ENCODE data around the gene BTN3A1.

Gene BTN3A1

DNA sequence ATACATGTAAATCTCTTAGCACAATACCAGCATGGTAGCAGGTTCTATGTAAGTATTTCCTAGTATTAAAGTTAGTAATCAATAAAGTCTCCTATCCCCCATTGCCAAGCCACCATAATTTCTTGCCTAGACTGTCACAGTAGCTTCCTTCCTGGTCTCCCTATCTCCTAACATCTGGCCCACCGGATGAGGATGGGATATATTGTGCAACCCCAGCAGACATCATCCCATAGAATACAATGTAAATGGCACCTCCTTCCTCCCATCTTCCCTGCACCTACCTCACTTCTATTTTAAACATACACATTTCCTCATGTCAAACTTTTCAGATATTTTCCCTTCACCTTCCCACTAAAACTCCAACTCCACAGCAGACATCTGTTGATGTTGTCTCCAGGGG, 3.5 kb upstream of the BTN3A1 start:
- no peaks in the 10 kb centered on the region for H3K79me2 ChIP-seq (ENCODE audit: control insufficient read depth, low read length)
- no peaks in the 10 kb centered on the region for H4K20me1 ChIP-seq (ENCODE audit: control insufficient read depth, insufficient read depth, low read depth, low read length)
- no peak overlapping the region for H3K4me2 ChIP-seq (ENCODE audit: low read length)
- no peaks in the 10 kb centered on the region for H3F3A ChIP-seq (ENCODE audit: control insufficient read depth, insufficient read depth)
- no peaks in the 10 kb centered on the region for H3K9me2 ChIP-seq (replicated peaks; ENCODE audit: control insufficient read depth, low read length)
- no peaks in the 10 kb centered on the region for H3K36me3 ChIP-seq (ENCODE audit: control insufficient read depth, low read length)
- H3K9me3 ChIP-seq (ENCODE audit: control insufficient read depth, insufficient read depth, low read length), result no peaks in the 10 kb centered on the region
- H3K4me1 ChIP-seq (ENCODE audit: control insufficient read depth, low read length), result peaks cover 24% of the 10 kb centered on the region
- H3K27ac ChIP-seq (ENCODE audit: low read depth, low read length), result no peak overlapping the region
- no peak overlapping the region for H3K4me3 ChIP-seq (ENCODE audit: low read length)
- H3K27me3 ChIP-seq (ENCODE audit: control insufficient read depth, low read length), result no peaks in the 10 kb centered on the region
- TF ChIP-seq EZH2phosphoT487 (IDR thresholded peaks at IDR 0.05; ENCODE audit: borderline replicate concordance, low read length), result no peak
- TF ChIP-seq, protein P1, sequence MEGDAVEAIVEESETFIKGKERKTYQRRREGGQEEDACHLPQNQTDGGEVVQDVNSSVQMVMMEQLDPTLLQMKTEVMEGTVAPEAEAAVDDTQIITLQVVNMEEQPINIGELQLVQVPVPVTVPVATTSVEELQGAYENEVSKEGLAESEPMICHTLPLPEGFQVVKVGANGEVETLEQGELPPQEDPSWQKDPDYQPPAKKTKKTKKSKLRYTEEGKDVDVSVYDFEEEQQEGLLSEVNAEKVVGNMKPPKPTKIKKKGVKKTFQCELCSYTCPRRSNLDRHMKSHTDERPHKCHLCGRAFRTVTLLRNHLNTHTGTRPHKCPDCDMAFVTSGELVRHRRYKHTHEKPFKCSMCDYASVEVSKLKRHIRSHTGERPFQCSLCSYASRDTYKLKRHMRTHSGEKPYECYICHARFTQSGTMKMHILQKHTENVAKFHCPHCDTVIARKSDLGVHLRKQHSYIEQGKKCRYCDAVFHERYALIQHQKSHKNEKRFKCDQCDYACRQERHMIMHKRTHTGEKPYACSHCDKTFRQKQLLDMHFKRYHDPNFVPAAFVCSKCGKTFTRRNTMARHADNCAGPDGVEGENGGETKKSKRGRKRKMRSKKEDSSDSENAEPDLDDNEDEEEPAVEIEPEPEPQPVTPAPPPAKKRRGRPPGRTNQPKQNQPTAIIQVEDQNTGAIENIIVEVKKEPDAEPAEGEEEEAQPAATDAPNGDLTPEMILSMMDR (IDR thresholded peaks at IDR 0.05; ENCODE audit: low read depth, low read length, poor library complexity, severe bottlenecking), result no peak

DNA sequence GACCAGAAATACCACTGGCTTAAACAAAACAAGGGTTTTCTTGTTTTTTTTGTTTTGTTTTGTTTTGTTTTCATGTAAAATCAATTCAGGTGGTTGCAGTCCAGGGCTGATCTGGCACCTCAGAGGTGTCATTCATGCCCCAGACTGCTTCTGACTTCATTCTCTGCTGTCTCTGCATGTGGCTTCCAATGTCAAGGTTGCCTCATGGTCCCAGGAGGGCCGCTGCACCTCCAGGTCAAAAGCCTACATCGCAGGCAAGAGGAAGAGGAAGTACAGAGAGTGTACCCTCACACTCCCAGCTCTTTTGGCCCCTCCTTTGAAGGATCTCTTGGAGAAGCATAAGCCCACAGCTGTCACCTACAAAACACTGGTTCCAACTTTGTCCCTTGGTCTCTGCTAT, 1.4 kb upstream of the BTN3A1 start:
- H3K79me2 ChIP-seq (ENCODE audit: control insufficient read depth, low read length), result no peaks in the 10 kb centered on the region
- H3K27me3 ChIP-seq (ENCODE audit: control insufficient read depth, low read length), result no peaks in the 10 kb centered on the region
- no peaks in the 10 kb centered on the region for H3K9me3 ChIP-seq (ENCODE audit: control insufficient read depth, insufficient read depth, low read length)
- no peak overlapping the region for H3K4me2 ChIP-seq (ENCODE audit: low read length)
- H4K20me1 ChIP-seq (ENCODE audit: control insufficient read depth, insufficient read depth, low read depth, low read length), result no peaks in the 10 kb centered on the region
- H3K4me1 ChIP-seq (ENCODE audit: control insufficient read depth, low read length), result peaks cover 24% of the 10 kb centered on the region
- no peak for TF ChIP-seq EZH2phosphoT487 (IDR thresholded peaks at IDR 0.05; ENCODE audit: borderline replicate concordance, low read length)
- TF ChIP-seq, protein P1 (IDR thresholded peaks at IDR 0.05; ENCODE audit: low read depth, low read length, poor library complexity, severe bottlenecking), result no peak
- no peaks in the 10 kb centered on the region for H3K36me3 ChIP-seq (ENCODE audit: control insufficient read depth, low read length)
- no peaks in the 10 kb centered on the region for H3K9me2 ChIP-seq (replicated peaks; ENCODE audit: control insufficient read depth, low read length)
- H3F3A ChIP-seq (ENCODE audit: control insufficient read depth, insufficient read depth), result no peaks in the 10 kb centered on the region
- H3K4me3 ChIP-seq (ENCODE audit: low read length), result no peak overlapping the region
- H3K27ac ChIP-seq (ENCODE audit: low read depth, low read length), result no peak overlapping the region

DNA sequence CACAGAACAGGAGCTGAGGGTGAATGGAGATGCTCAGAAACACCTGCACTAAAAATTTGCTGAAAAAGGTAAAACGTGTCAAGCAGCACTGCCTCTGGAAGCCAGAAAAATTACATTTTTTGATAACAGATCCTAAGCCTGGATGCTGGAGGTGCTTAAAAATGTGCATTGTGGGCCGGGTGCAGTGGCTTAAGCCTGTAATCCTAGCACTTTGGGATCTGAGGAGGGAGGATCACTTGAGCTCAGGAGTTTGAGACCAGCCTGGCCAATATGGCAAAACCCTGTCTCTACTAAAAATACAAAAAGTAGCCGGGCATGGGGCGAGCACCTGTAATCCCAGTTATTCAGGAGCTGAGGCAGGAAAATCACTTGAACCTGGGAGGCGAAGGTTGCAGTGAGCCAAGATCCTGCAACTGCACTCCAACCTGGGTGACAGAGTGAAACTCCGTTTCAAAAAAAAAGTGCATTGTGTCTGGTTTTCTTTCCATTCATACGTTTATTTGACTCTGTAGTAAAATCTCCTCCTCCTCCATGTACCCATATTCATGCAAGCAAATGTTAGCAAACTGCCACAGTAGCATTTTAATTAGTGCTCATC, 587 bp upstream of the BTN3A1 start:
- H3K4me1 ChIP-seq (ENCODE audit: control insufficient read depth, low read length), result peaks cover 24% of the 10 kb centered on the region
- no peaks in the 10 kb centered on the region for H4K20me1 ChIP-seq (ENCODE audit: control insufficient read depth, insufficient read depth, low read depth, low read length)
- H3K27me3 ChIP-seq (ENCODE audit: control insufficient read depth, low read length), result no peaks in the 10 kb centered on the region
- no peaks in the 10 kb centered on the region for H3K9me3 ChIP-seq (ENCODE audit: control insufficient read depth, insufficient read depth, low read length)
- H3K79me2 ChIP-seq (ENCODE audit: control insufficient read depth, low read length), result no peaks in the 10 kb centered on the region
- H3K27ac ChIP-seq (ENCODE audit: low read depth, low read length), result no peak overlapping the region
- TF ChIP-seq EZH2phosphoT487 (IDR thresholded peaks at IDR 0.05; ENCODE audit: borderline replicate concordance, low read length), result no peak
- TF ChIP-seq, protein P1 (IDR thresholded peaks at IDR 0.05; ENCODE audit: low read depth, low read length, poor library complexity, severe bottlenecking), result no peak
- H3F3A ChIP-seq (ENCODE audit: control insufficient read depth, insufficient read depth), result no peaks in the 10 kb centered on the region
- no peaks in the 10 kb centered on the region for H3K9me2 ChIP-seq (replicated peaks; ENCODE audit: control insufficient read depth, low read length)
- no peaks in the 10 kb centered on the region for H3K36me3 ChIP-seq (ENCODE audit: control insufficient read depth, low read length)
- H3K4me3 ChIP-seq (ENCODE audit: low read length), result peak overlapping the region; percentile 88
- peak overlapping the region; percentile 92 for H3K4me2 ChIP-seq (ENCODE audit: low read length)

Data from DOHH2 (cell line).